ENCODE measurements around the gene ZCCHC14.

DNA sequence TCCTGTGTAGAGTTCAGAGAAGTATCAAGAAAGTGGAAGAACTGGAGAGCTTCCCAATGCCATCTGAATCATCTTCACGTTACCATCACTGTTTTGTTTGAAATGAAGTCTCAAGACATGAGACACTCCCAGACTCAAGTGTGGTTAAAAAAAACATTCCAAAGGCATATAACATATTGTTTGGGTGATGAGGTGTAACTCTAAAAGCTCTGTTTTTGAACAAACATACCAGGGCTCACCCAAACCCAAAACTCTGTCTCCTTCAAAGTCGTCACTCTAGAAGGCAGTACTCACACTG lies 6.3 kb upstream of the ZCCHC14 start:
- TF ChIP-seq, protein P1, sequence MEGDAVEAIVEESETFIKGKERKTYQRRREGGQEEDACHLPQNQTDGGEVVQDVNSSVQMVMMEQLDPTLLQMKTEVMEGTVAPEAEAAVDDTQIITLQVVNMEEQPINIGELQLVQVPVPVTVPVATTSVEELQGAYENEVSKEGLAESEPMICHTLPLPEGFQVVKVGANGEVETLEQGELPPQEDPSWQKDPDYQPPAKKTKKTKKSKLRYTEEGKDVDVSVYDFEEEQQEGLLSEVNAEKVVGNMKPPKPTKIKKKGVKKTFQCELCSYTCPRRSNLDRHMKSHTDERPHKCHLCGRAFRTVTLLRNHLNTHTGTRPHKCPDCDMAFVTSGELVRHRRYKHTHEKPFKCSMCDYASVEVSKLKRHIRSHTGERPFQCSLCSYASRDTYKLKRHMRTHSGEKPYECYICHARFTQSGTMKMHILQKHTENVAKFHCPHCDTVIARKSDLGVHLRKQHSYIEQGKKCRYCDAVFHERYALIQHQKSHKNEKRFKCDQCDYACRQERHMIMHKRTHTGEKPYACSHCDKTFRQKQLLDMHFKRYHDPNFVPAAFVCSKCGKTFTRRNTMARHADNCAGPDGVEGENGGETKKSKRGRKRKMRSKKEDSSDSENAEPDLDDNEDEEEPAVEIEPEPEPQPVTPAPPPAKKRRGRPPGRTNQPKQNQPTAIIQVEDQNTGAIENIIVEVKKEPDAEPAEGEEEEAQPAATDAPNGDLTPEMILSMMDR (IDR thresholded peaks at IDR 0.05; ENCODE audit: insufficient read depth, low read length, poor library complexity, severe bottlenecking) = no peak
- TF ChIP-seq EZH2phosphoT487 (conservative IDR thresholded peaks at IDR 0.05; ENCODE audit: low read length) = no peak
